OCI-LY7 (cell line): ENCODE measurements around the gene SH3BGR.

ENCODE experiments used
- EZH2phosphoT487 ChIP-seq: fragments of 200-600 bp; sonication (generic); IDR thresholded peaks from 2 replicates; pipeline ENCODE4 v1.6.1; 2018; ENCODE audit warnings: low read depth, borderline replicate concordance, mild to moderate bottlenecking, mixed run types, antibody characterized with exemption, low read length, moderate library complexity, mixed read lengths
- TF ChIP-seq, protein P1 (sequence below): fragments of 200-600 bp; sonication (generic); conservative IDR thresholded peaks from 2 replicates; pipeline ENCODE4 v1.5.1; 2014; ENCODE audit warnings: mild to moderate bottlenecking, antibody characterized with exemption, low read length, moderate library complexity, mixed read lengths

DNA sequence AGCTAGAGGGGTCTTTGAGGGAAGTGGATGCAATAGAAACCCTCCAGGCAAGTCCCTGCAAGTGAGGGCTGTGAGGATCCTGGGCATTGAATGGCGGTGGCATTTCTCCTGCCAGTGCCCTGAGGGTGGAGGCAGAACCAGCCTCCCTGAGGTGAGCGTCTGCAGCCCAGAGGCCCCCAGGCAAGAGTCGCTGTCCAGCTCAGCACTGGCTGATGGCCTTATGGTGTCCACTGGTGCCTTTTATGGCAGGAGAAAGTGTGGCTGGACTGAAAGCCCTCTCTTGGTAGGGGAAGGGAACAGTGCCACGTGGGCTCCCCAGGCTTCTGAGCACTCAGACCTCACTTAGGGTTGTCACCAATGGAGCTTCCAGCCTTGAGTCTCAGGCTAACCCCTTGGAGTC is 77.3 kb downstream of the SH3BGR start:
- TF ChIP-seq, protein P1, sequence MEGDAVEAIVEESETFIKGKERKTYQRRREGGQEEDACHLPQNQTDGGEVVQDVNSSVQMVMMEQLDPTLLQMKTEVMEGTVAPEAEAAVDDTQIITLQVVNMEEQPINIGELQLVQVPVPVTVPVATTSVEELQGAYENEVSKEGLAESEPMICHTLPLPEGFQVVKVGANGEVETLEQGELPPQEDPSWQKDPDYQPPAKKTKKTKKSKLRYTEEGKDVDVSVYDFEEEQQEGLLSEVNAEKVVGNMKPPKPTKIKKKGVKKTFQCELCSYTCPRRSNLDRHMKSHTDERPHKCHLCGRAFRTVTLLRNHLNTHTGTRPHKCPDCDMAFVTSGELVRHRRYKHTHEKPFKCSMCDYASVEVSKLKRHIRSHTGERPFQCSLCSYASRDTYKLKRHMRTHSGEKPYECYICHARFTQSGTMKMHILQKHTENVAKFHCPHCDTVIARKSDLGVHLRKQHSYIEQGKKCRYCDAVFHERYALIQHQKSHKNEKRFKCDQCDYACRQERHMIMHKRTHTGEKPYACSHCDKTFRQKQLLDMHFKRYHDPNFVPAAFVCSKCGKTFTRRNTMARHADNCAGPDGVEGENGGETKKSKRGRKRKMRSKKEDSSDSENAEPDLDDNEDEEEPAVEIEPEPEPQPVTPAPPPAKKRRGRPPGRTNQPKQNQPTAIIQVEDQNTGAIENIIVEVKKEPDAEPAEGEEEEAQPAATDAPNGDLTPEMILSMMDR, result no peak
- no peak for TF ChIP-seq EZH2phosphoT487
